ENCODE data around the gene LRRC3C. TPM values are rescaled to one million over a fixed set of nuclear protein-coding genes. Genes with fewer than 3 reads are reported as not detected.

LRRC3C gene
- total RNA-seq, 1 experiment from 2014 or later, result not detected

GRCh38 chr17:39922006-39922405 lies 5.5 kb upstream of the LRRC3C start:
- in situ Hi-C loops (cut with HindIII; ENCODE audit: low pct_unique_long_range_greater_than_20kb, low sequenced_read_pairs), result no loop called here
- DNase-seq (ENCODE audit: low read depth), result no peak

GRCh38 chr17:39923230-39923629 lies 4.3 kb upstream of the LRRC3C start:
- in situ Hi-C loops (cut with HindIII; ENCODE audit: low pct_unique_long_range_greater_than_20kb, low sequenced_read_pairs), result no loop called here
- no peak for DNase-seq (ENCODE audit: low read depth)

- no peak for DNase-seq (ENCODE audit: low read depth)
- in situ Hi-C loops (cut with HindIII; ENCODE audit: low pct_unique_long_range_greater_than_20kb, low sequenced_read_pairs), result no loop called here
Measured at GRCh38 chr17:39923836-39924690, 3.5 kb upstream of the LRRC3C start.

- in situ Hi-C loops (cut with HindIII; ENCODE audit: low pct_unique_long_range_greater_than_20kb, low sequenced_read_pairs), result no loop called here
- DNase-seq (ENCODE audit: low read depth), result no peak
Measured at GRCh38 chr17:39924691-39925055, 2.9 kb upstream of the LRRC3C start.

- in situ Hi-C loops (cut with HindIII; ENCODE audit: low pct_unique_long_range_greater_than_20kb, low sequenced_read_pairs), result no loop called here
- no peak for DNase-seq (ENCODE audit: low read depth)
Measured at GRCh38 chr17:39925282-39926134, 2.0 kb upstream of the LRRC3C start.

- no peak for DNase-seq (ENCODE audit: low read depth)
- in situ Hi-C loops (cut with HindIII; ENCODE audit: low pct_unique_long_range_greater_than_20kb, low sequenced_read_pairs), result no loop called here
Measured at GRCh38 chr17:39926135-39926587, 1.4 kb upstream of the LRRC3C start.

DNA sequence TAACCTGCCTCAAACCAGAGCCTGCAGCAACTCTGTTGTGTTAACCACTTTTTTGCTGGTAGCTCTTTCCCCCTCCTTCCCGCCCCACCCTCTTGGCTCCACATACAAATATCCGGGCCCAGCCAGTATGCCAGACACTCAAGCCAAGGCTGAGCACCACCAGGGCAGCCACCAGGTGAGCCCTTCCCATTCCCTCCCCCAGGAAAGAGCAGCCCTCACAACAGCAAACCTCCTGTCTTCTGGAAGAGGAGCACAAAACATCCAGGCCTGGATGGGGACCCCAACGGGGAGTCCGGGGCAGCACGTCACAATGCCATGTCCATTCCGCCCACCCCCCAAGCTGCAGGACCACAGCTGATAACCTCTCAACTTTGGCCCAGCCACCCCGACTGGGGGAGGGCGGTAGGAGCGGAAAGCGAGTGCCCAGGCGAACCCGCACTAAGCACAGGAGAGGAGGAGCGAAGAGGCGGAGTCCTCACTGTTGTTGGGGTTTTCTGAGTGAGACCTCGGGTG lies 888 bp upstream of the LRRC3C start:
- in situ Hi-C loops (cut with HindIII; ENCODE audit: low pct_unique_long_range_greater_than_20kb, low sequenced_read_pairs), result no loop called here

DNA sequence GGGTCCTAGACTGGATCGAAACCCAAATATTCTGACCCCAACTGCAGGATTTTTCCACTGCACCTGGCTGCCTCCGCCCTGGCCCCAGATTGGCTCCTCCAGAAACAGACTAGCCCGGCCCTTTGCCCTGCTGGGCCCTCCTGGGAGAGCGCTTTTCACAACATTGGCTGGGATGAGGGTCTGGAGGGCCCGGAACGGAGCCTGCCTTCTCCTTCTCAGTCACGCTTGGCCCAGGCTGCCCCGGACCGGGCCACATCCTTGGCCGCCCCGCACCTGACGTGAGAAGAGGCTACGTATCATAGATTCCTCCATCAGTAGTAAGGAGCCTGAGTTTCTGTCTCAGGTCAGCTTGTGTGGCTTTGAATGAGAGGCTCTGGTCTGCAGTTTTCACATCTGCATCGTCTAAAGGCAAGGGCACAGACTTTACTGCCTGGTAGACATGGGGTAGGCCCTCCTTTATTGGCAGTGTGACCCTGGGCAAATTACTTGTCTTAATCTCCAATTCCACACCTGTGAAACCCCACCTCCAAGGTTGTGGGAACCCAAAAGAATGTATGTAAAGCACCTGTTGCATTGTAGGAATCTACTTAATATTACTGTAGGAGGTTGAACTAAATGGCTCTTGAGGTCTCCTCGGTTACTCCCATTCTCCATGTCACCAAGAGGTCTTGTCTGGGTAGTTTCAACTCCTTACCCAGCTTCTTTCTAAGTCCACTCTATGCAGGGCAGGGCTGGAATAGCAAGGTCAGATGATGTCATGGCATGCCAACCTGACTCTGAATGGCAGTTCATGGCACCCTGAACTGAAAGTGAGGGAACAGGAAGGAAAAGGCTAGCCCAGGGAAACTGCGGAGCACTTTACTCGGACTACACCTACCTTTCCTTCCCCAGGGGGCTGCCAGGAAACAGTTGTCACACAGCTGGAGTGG lies 661 bp downstream of the LRRC3C start:
- DNase-seq (ENCODE audit: low read depth), result no peak
- in situ Hi-C loops (cut with HindIII; ENCODE audit: low pct_unique_long_range_greater_than_20kb, low sequenced_read_pairs), result no loop called here

More for the DNA sequence above, 888 bp upstream of the LRRC3C start:
- peak; percentile 26 for DNase-seq (ENCODE audit: low read depth)

DNA sequence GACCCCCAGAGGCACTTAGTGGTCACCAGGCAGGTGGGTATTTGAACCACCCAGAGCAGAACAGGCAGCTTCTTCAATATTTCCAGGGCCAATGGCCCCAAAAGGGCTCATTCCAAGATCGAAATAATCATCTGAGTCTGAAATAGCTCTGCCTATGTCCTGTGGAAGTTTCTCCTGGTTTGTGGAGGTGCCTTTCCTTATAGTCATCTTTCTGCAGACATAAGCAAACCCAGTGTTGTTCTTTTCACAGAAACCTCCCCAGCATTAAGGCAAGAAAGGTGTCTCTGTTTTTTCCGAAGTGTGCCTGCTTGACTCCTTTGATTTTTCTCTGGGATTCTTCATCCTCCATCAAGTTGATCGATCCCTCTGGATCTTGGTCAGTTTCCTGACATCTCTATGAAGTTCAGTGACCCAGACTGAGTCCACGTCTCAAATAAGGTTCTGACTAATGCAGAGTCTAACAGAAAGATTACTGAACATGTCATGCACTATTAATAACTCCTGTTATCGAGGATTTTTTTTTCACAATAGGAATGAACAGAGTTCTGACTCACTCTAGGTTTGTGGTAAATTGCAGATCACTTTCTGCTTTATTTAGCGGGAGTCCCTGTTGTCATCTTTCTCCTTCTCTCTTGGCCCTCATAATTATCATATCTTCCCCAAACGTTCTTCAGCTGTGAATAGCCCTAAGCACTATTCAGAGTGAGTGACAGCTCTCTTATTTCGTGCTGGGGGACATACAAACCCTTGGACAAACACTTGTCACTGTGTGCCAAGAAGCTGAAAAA lies 1.5 kb downstream of the LRRC3C start:
- in situ Hi-C loops (cut with HindIII; ENCODE audit: low pct_unique_long_range_greater_than_20kb, low sequenced_read_pairs), result no loop called here
- peak; percentile 50 for DNase-seq (ENCODE audit: low read depth)

GRCh38 chr17:39929646-39930407 lies 2.3 kb downstream of the LRRC3C start:
- no peak for DNase-seq (ENCODE audit: low read depth)

DNA sequence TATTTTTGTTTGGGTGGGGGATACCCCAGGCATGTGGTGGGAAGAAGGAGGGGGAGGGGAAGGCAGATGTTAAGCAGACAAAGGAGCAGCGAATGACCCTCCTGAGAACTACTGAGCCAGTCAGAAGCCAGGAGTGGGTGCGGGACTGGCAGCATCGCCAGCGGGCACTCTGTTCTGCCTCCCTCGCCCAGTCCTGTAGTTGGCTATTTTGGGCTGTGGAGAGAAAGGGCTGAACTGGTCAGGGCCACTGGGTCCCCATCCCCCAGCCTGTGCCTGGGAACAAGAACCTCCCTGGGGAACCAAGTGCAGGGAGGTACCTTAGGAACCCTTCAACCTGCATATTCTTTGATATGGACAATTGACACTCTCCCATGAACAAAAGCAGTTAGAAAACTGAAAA lies 6.4 kb downstream of the LRRC3C start:
- DNase-seq (ENCODE audit: low read depth), result no peak

More at GRCh38 chr17:39929646-39930407, 2.3 kb downstream of the LRRC3C start:
- in situ Hi-C loops (cut with HindIII; ENCODE audit: low pct_unique_long_range_greater_than_20kb, low sequenced_read_pairs), result no loop called here

GRCh38 chr17:39934324-39934723 lies 6.8 kb downstream of the LRRC3C start:
- DNase-seq (ENCODE audit: low read depth), result no peak
- in situ Hi-C loops (cut with HindIII; ENCODE audit: low pct_unique_long_range_greater_than_20kb, low sequenced_read_pairs), result no loop called here

More for the DNA sequence above, 6.4 kb downstream of the LRRC3C start:
- in situ Hi-C loops (cut with HindIII; ENCODE audit: low pct_unique_long_range_greater_than_20kb, low sequenced_read_pairs), result no loop called here

DNA sequence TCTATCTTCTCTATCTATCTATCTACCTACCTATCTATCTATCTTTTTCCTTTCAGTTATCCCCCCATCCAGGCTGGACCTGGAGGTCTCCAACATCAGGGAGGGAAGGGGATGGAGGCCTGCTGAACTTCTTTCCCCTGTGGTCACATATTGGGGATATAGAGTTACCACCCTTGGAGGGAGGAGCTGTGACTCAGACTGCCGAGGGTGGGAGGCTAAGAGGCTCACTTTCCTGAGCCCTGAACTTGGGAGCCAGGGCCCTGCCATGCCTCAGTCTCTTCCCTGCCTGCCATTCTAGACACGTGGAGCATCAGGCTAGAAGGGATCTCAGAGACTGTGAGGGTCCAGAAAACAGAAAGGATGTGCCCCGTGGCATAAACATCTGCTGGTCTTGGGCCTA lies 8.4 kb downstream of the LRRC3C start:
- no peak for DNase-seq (ENCODE audit: low read depth)
- in situ Hi-C loops (cut with HindIII; ENCODE audit: low pct_unique_long_range_greater_than_20kb, low sequenced_read_pairs), result no loop called here

- DNase-seq (ENCODE audit: low read depth), result no peak
- in situ Hi-C loops (cut with HindIII; ENCODE audit: low pct_unique_long_range_greater_than_20kb, low sequenced_read_pairs), result no loop called here
Measured at GRCh38 chr17:39937447-39937846, 9.9 kb downstream of the LRRC3C start.

DNA sequence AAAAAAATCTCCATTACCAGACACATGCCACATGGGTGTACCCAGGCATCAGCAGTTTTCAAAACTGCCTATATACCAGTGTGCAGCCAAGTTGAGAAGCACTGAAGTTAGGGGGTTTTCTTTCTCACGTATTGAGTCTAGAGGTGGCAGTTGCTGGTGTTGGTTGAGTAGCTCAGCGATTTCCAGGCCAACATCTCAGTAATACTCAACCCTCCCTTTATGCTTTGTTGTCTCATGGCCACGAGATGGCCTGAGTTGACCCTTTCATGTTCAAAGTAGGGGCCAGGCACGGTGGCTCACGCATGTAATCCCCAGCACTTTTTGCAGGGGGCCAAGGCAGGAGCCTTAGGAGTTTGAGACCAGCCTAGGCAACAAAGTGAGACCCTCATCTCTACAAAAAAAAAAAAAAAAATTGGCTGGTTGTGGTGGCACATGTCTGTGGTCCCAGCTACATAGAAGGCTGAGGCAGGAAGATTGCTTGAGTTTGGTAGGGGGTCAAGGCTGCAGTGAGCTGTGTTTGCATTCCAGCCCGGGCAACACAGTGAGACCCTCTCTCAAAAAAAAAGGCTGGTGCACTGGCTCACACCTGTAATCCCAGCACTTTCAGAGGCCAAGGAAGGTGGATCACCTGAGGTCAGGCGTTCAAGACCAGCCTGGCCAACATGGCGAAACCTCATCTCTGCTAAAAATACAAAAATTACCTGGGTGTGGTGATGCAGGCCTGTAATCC lies 10.8 kb downstream of the LRRC3C start:
- DNase-seq (ENCODE audit: low read depth), result no peak

DNA sequence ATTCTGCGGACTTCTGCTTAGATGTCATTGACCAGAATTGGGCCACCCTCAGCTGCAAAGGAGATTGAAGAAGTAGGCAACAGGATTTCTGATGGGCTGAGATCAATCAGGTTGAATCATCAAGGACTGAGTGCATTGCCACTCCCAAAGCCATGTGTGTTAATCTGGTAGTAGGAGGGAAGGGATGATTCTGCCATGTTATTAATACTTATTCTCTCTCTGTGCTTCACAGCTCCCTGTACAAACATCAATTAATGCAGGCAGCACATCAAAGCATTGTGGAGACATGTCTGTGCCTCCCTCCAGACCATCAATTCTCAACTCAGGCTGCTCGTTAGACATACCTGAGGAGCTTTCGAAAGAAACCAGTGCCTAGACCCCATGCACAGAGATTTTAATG lies 11.6 kb downstream of the LRRC3C start:
- DNase-seq (ENCODE audit: low read depth), result no peak
- in situ Hi-C loops (cut with HindIII; ENCODE audit: low pct_unique_long_range_greater_than_20kb, low sequenced_read_pairs), result no loop called here

More for the DNA sequence above, 10.8 kb downstream of the LRRC3C start:
- in situ Hi-C loops (cut with HindIII; ENCODE audit: low pct_unique_long_range_greater_than_20kb, low sequenced_read_pairs), result no loop called here
